ENCODE measurements around the gene VASH2.

VASH2 gene

GRCh38 chr1:212938846-212939245 is 11.5 kb upstream of the VASH2 start:
- Histone ChIP-seq H3F3A (ENCODE audit: insufficient read depth, low read length) (no peaks in the 10 kb centered on the region), H3K27ac (ENCODE audit: low read depth, low read length, poor library complexity, severe bottlenecking) (no peak overlapping the region), H3K36me3 (ENCODE audit: insufficient read depth, low read length) (no peaks in the 10 kb centered on the region), H4K20me1 (ENCODE audit: insufficient read depth, low read length) (no peaks in the 10 kb centered on the region), H3K79me2 (ENCODE audit: insufficient read depth, low read length) (no peaks in the 10 kb centered on the region), H3K4me3 (ENCODE audit: low read depth, low read length, poor library complexity, severe bottlenecking) (no peak overlapping the region), H3K27me3 (ENCODE audit: insufficient read depth, low read length) (no peaks in the 10 kb centered on the region; the same call in 1 of the 2 replicates), H2AFZ (ENCODE audit: low read length) (no peak overlapping the region), H3K9me2 (ENCODE audit: low read depth, low read length) (no peaks in the 10 kb centered on the region), H3K4me2 (ENCODE audit: low read length) (no peak overlapping the region), H3K9ac (ENCODE audit: low read length) (no peak overlapping the region), H3K9me3 (ENCODE audit: low read length) (no peaks in the 10 kb centered on the region), H3K4me1 (ENCODE audit: insufficient read depth, low read length, severe bottlenecking) (no peaks in the 10 kb centered on the region)
- no peak for TF ChIP-seq CTCF (IDR thresholded peaks at IDR 0.05; ENCODE audit: low read length)
- TF ChIP-seq EZH2 (IDR thresholded peaks at IDR 0.05; ENCODE audit: borderline replicate concordance, low read length): no peak

- no peaks in the 10 kb centered on the region for H3K4me1 ChIP-seq (ENCODE audit: insufficient read depth, low read length, severe bottlenecking)
- no peaks in the 10 kb centered on the region for H3K36me3 ChIP-seq (ENCODE audit: insufficient read depth, low read length)
- no peaks in the 10 kb centered on the region for H3K9me3 ChIP-seq (ENCODE audit: low read length)
- no peaks in the 10 kb centered on the region; the same call in 1 of the 2 replicates for H3K27me3 ChIP-seq (ENCODE audit: insufficient read depth, low read length)
- TF ChIP-seq EZH2 (IDR thresholded peaks at IDR 0.05; ENCODE audit: borderline replicate concordance, low read length) (no peak), CTCF (IDR thresholded peaks at IDR 0.05; ENCODE audit: low read length) (no peak)
- H3K4me3 ChIP-seq (ENCODE audit: low read depth, low read length, poor library complexity, severe bottlenecking): no peak overlapping the region
- H4K20me1 ChIP-seq (ENCODE audit: insufficient read depth, low read length): no peaks in the 10 kb centered on the region
- no peak overlapping the region for H3K9ac ChIP-seq (ENCODE audit: low read length)
- H3K27ac ChIP-seq (ENCODE audit: low read depth, low read length, poor library complexity, severe bottlenecking): no peak overlapping the region
- H3K79me2 ChIP-seq (ENCODE audit: insufficient read depth, low read length): no peaks in the 10 kb centered on the region
- H3F3A ChIP-seq (ENCODE audit: insufficient read depth, low read length): no peaks in the 10 kb centered on the region
- no peaks in the 10 kb centered on the region for H3K9me2 ChIP-seq (ENCODE audit: low read depth, low read length)
- H2AFZ ChIP-seq (ENCODE audit: low read length): no peak overlapping the region
- H3K4me2 ChIP-seq (ENCODE audit: low read length): no peak overlapping the region
These were observed 8.9 kb upstream of the VASH2 start for GRCh38 chr1:212941452-212941851.

GRCh38 chr1:212942679-212943392 is 7.5 kb upstream of the VASH2 start:
- Histone ChIP-seq H3K9me3 (ENCODE audit: low read length) (no peaks in the 10 kb centered on the region), H3K9me2 (ENCODE audit: low read depth, low read length) (no peaks in the 10 kb centered on the region), H3K36me3 (ENCODE audit: insufficient read depth, low read length) (no peaks in the 10 kb centered on the region), H2AFZ (ENCODE audit: low read length) (no peak overlapping the region), H3K9ac (ENCODE audit: low read length) (no peak overlapping the region), H3K27ac (ENCODE audit: low read depth, low read length, poor library complexity, severe bottlenecking) (no peak overlapping the region), H3K79me2 (ENCODE audit: insufficient read depth, low read length) (no peaks in the 10 kb centered on the region), H3F3A (ENCODE audit: insufficient read depth, low read length) (no peaks in the 10 kb centered on the region), H4K20me1 (ENCODE audit: insufficient read depth, low read length) (no peaks in the 10 kb centered on the region), H3K4me2 (ENCODE audit: low read length) (no peak overlapping the region), H3K27me3 (ENCODE audit: insufficient read depth, low read length) (no peaks in the 10 kb centered on the region), H3K4me1 (ENCODE audit: insufficient read depth, low read length, severe bottlenecking) (no peaks in the 10 kb centered on the region), H3K4me3 (ENCODE audit: low read depth, low read length, poor library complexity, severe bottlenecking) (no peak overlapping the region)
- no peak for TF ChIP-seq CTCF (IDR thresholded peaks at IDR 0.05; ENCODE audit: low read length)
- TF ChIP-seq EZH2 (IDR thresholded peaks at IDR 0.05; ENCODE audit: borderline replicate concordance, low read length): no peak

All from OCI-LY1 (cell line).